H1 (cell line): Measurements from ENCODE around the gene ZNF606. TPM values are rescaled to one million over a fixed set of nuclear protein-coding genes. Genes with fewer than 3 reads are reported as not detected.

ENCODE experiments used
- GTF2F1 ChIP-seq: IDR thresholded peaks from 2 replicates; pipeline ENCODE4 v1.6.1; 2012; ENCODE audit warnings: low read depth, low read length, improper control_type of control experiment, borderline replicate concordance
- polyA plus RNA-seq, 7 experiments: library from polyadenylated mRNA; depleted of rRNA in 3 of 7; stranded (reverse) in 5 of 7; unstranded in 2 of 7; fragments of >200 nt in 5 of 7; fragments of 200-250 nt in 2 of 7; gene quantifications; 1 replicate in 5 of 7; 2 replicates in 1 of 7; 4 replicates in 1 of 7; pipeline versions ENCODE4 v1.2.1 to v1.2.3, GENCODE V29; 2011 to 2013; ENCODE audit warnings: missing spikeins in 2 of 7, mixed read lengths in 2 of 7
- total RNA-seq: library from RNA; stranded (reverse); fragmentation: NEBNext Ultra II Directional; extraction: Animal tissue kit (Norgen Biotek cat#: 25700); gene quantifications from 2 replicates; pipeline ENCODE4 v1.2.1, GENCODE V29; 2021

The ZNF606 gene
- total and polyA plus RNA-seq, 2 of the 8 experiments (the other 6 are each of a cell fraction or from before 2014, with no cell fraction given): 5.2 to 19.3 TPM

DNA sequence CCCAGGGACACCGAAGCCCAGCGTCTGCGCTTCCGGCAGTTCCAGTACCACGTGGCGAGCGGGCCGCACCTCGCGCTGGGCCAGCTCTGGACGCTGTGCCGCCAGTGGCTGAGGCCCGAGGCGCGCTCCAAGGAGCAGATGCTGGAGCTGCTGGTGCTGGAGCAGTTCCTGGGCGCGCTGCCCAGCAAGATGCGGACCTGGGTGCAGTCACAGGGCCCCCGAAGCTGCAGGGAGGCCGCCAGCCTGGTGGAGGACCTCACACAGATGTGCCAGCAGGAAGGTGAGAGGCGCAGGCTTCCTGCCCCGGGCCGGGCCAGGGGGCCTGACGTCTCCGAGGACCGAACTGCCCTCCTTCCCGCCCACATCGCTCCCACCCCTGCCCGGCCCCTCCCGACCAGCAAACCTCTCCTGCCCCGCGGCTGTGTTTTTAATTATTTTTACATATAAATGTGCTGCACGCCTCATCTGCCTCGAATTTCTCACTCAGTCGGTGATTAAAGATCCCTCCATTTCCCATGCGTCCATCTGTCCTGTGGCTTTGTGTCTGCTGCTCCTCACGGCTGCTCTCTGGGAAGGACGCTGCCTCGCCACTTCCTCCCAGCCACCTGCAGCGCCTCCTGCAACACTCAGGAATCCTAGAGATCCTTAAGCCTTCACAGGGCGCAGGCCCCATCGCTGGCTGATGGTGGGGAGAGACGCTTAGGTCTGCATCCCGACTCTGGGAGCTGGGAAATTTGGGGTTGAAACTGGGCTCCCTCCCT lies 35.5 kb upstream of the ZNF606 start (continued):
- TF ChIP-seq GTF2F1: no peak
